HCT116 (cell line): ENCODE results near the gene PTTG1IP. TPM values are rescaled to one million over a fixed set of nuclear protein-coding genes. Genes with fewer than 3 reads are reported as not detected.

Experiments
- ATAC-seq: fragments of 200-7000 bp; cut with Tn5 transposase; 2 replicates; pipeline ENCODE4 v1.9.1; 2020; ENCODE audit warnings: mild to moderate bottlenecking, moderate library complexity
- BruUV-seq: library from RNA; stranded (reverse); fragments of 400-500 nt; replicated peaks from 2 replicates; lab custom pipeline; 2021; lab: Mats Ljungman, UMichigan
- CTCF ChIA-PET: fragments of 300-600 bp; sonication (Branson Sonifier 250); formaldehyde crosslinking; loops from one replicate; lab custom pipeline; 2021; ENCODE audit warnings: antibody characterized with exemption; lab: Charles Lee
- POLR2A ChIA-PET: fragments of 300-600, 350-600 bp; sonication (Branson Sonifier 250); formaldehyde crosslinking; loops from one replicate; lab custom pipeline; 2021; ENCODE audit warnings: antibody characterized with exemption; lab: Charles Lee
- RAD21 ChIA-PET, 2 experiments: fragments of 300-600 bp; sonication (Branson Sonifier 250); formaldehyde crosslinking; loops; one replicate each; lab custom pipeline; 2023; ENCODE audit warnings: low total read pairs in 2 of 2; ENCODE audit not compliant: uncharacterized antibody in 2 of 2, unreplicated experiment in 2 of 2, low non-redundant PET in 1 of 2; lab: Charles Lee
- DNase-seq: peaks from one replicate; pipeline ENCODE4 v3.0.0-alpha.2; 2010; ENCODE audit warnings: low read depth, low spot score
- H2AFZ ChIP-seq: fragments of 200-600 bp; shearing (Covaris generic), sonication (generic); 2 replicates; pipeline ENCODE4 v1.6.1; 2017; ENCODE audit warnings: low read depth, mixed run types, mixed read lengths, antibody characterized with exemption, low read length; ENCODE audit not compliant: poor library complexity, severe bottlenecking
- H3K27ac ChIP-seq: 2 replicates; pipeline ENCODE4 v1.5.1; 2012; ENCODE audit warnings: low read depth, low read length
- H3K27me3 ChIP-seq: fragments of 200-600 bp; sonication (generic); 2 replicates; pipeline ENCODE4 v1.6.1; 2016; ENCODE audit warnings: mixed run types, low read length, mixed read lengths; ENCODE audit not compliant: insufficient read depth
- H3K36me3 ChIP-seq, 2 experiments: fragments of 200-500 bp in 1 of 2; fragments of 200-600 bp in 1 of 2; sonication (Bioruptor generic) in 1 of 2; sonication (generic) in 1 of 2; 2 replicates each; pipeline versions ENCODE4 v1.5.1 to v1.6.1; 2014 to 2016; ENCODE audit warnings: low read length in 2 of 2, inconsistent platforms in 1 of 2, mixed read lengths in 1 of 2, mixed run types in 1 of 2; ENCODE audit not compliant: insufficient read depth in 2 of 2, control insufficient read depth in 1 of 2
- H3K4me1 ChIP-seq, 2 experiments: fragments of 200-600 bp in 1 of 2; sonication (generic) in 1 of 2; 2 replicates each; pipeline versions ENCODE4 v1.5.1 to v1.6.1; 2012 to 2017; ENCODE audit warnings: low read length in 2 of 2, inconsistent platforms in 1 of 2, mild to moderate bottlenecking in 1 of 2, mixed read lengths in 1 of 2, mixed run types in 1 of 2, moderate library complexity in 1 of 2; ENCODE audit not compliant: insufficient read depth in 2 of 2, control insufficient read depth in 1 of 2
- H3K4me2 ChIP-seq: fragments of 200-600 bp; sonication (generic); 2 replicates; pipeline ENCODE4 v1.6.1; 2017; ENCODE audit warnings: mixed run types, low read length, mixed read lengths
- H3K4me3 ChIP-seq, 2 experiments: fragments of 200-600 bp in 1 of 2; sonication (generic) in 1 of 2; replicated peaks in 1 of 2; 2 replicates each; pipeline ENCODE4 v1.5.1; 2011 to 2016; ENCODE audit warnings: low read length in 2 of 2, control low read depth in 1 of 2, low read depth in 1 of 2, mild to moderate bottlenecking in 1 of 2, mixed read lengths in 1 of 2, mixed run types in 1 of 2
- H3K79me2 ChIP-seq: fragments of 200-600 bp; sonication (generic); 2 replicates; pipeline ENCODE4 v1.6.1; 2017; ENCODE audit warnings: mild to moderate bottlenecking, mixed run types, low read length, moderate library complexity, mixed read lengths; ENCODE audit not compliant: insufficient read depth
- H3K9ac ChIP-seq: fragments of 200-600 bp; sonication (generic); 2 replicates; pipeline ENCODE4 v1.6.1; 2016; ENCODE audit warnings: low read length, mixed read lengths
- H3K9me2 ChIP-seq: fragments of 200-600 bp; sonication (generic), shearing (Covaris generic); 2 replicates; pipeline ENCODE4 v1.6.1; 2017; ENCODE audit warnings: mixed run types, mild to moderate bottlenecking, moderate library complexity; ENCODE audit not compliant: insufficient read depth
- H3K9me3 ChIP-seq, 2 experiments: fragments of 200-500 bp in 1 of 2; fragments of 200-600 bp in 1 of 2; sonication (Bioruptor generic) in 1 of 2; sonication (generic) in 1 of 2; 2 replicates each; pipeline ENCODE4 v1.6.1; 2014 to 2017; ENCODE audit warnings: low read length in 2 of 2, mixed read lengths in 2 of 2, inconsistent platforms in 1 of 2, low read depth in 1 of 2, mild to moderate bottlenecking in 1 of 2, mixed run types in 1 of 2, moderate library complexity in 1 of 2; ENCODE audit not compliant: control insufficient read depth in 1 of 2, insufficient read depth in 1 of 2
- H4K20me1 ChIP-seq: fragments of 200-600 bp; sonication (generic), shearing (Covaris generic); 2 replicates; pipeline ENCODE4 v1.6.1; 2017; ENCODE audit warnings: mixed run types, mild to moderate bottlenecking, moderate library complexity; ENCODE audit not compliant: insufficient read depth
- CBX3 ChIP-seq: IDR thresholded peaks from 2 replicates; pipeline ENCODE4 v1.6.1; 2012; ENCODE audit warnings: low read depth
- EGR1 ChIP-seq: IDR thresholded peaks from 2 replicates; pipeline ENCODE4 v1.6.1; 2012; ENCODE audit warnings: low read depth
- ELF1 ChIP-seq: IDR thresholded peaks from 2 replicates; pipeline ENCODE4 v1.6.1; 2012; ENCODE audit warnings: low read depth, borderline replicate concordance
- EZH2 ChIP-seq: fragments of 200-600 bp; sonication (generic); IDR thresholded peaks from 2 replicates; pipeline ENCODE4 v1.6.1; 2017; ENCODE audit warnings: antibody characterized with exemption, mixed run types
- EZH2phosphoT487 ChIP-seq: fragments of 200-600 bp; IDR thresholded peaks from 2 replicates; pipeline ENCODE4 v1.6.1; 2018; ENCODE audit warnings: antibody characterized with exemption, borderline replicate concordance
- JUND ChIP-seq: IDR thresholded peaks from 2 replicates; pipeline ENCODE4 v1.6.1; 2012
- RAD21 ChIP-seq: IDR thresholded peaks from 2 replicates; pipeline ENCODE4 v1.6.1; 2012; ENCODE audit warnings: low read depth, mild to moderate bottlenecking
- TCF7L2 ChIP-seq: IDR thresholded peaks from 2 replicates; pipeline ENCODE4 v1.7.0; 2011; ENCODE audit warnings: borderline replicate concordance, inconsistent platforms; ENCODE audit not compliant: insufficient read depth, insufficient read length; ENCODE audit errors: extremely low read depth
- YY1 ChIP-seq: IDR thresholded peaks from 2 replicates; pipeline ENCODE4 v1.6.1; 2011; ENCODE audit warnings: low read length, low read depth, moderate library complexity, mild to moderate bottlenecking; ENCODE audit not compliant: insufficient replicate concordance; ENCODE audit errors: extremely low read depth
- ZFX ChIP-seq: fragments of 450-650 bp; IDR thresholded peaks from 2 replicates; pipeline ENCODE4 v1.6.1; 2017
- intact Hi-C: fragments of 100-400 bp; cut with micrococcal nuclease; formaldehyde crosslinking; loops from 2 replicates; pipeline ENCODE4 v1.10.0; 2022
- total RNA-seq: library from RNA; stranded (reverse); gene quantifications from one replicate; pipeline ENCODE4 v1.2.1, GENCODE V29; 2021; ENCODE audit not compliant: unreplicated experiment
- TF ChIP-seq, protein P1 (sequence below): IDR thresholded peaks from 2 replicates; pipeline ENCODE4 v1.6.1; 2012
- TF ChIP-seq, protein P2 (sequence below): IDR thresholded peaks from 2 replicates; pipeline ENCODE4 v1.6.1; 2012; ENCODE audit warnings: low read depth
- TF ChIP-seq, protein P3 (sequence below), 3 experiments: fragments of 200-600 bp in 1 of 3; sonication (generic) in 1 of 3; IDR thresholded peaks in 2 of 3; conservative IDR thresholded peaks in 1 of 3; 2 replicates each; pipeline ENCODE4 v1.5.1; 2012 to 2017; ENCODE audit warnings: low read depth in 2 of 3, low read length in 2 of 3, antibody characterized with exemption in 1 of 3, borderline replicate concordance in 1 of 3, control low read depth in 1 of 3, mild to moderate bottlenecking in 1 of 3, mixed read lengths in 1 of 3, mixed run types in 1 of 3, moderate library complexity in 1 of 3; ENCODE audit not compliant: insufficient read depth in 1 of 3
- TF ChIP-seq, protein P4 (sequence below): IDR thresholded peaks from 2 replicates; pipeline ENCODE4 v1.6.1; 2012
- TF ChIP-seq, protein P5 (sequence below): IDR thresholded peaks from 2 replicates; pipeline ENCODE4 v1.6.1; 2011; ENCODE audit warnings: mild to moderate bottlenecking, low read length, moderate library complexity; ENCODE audit not compliant: insufficient replicate concordance; ENCODE audit errors: extremely low read depth

The PTTG1IP gene
- total RNA-seq, 1 experiment from 2014 or later: 83.4 TPM

DNA sequence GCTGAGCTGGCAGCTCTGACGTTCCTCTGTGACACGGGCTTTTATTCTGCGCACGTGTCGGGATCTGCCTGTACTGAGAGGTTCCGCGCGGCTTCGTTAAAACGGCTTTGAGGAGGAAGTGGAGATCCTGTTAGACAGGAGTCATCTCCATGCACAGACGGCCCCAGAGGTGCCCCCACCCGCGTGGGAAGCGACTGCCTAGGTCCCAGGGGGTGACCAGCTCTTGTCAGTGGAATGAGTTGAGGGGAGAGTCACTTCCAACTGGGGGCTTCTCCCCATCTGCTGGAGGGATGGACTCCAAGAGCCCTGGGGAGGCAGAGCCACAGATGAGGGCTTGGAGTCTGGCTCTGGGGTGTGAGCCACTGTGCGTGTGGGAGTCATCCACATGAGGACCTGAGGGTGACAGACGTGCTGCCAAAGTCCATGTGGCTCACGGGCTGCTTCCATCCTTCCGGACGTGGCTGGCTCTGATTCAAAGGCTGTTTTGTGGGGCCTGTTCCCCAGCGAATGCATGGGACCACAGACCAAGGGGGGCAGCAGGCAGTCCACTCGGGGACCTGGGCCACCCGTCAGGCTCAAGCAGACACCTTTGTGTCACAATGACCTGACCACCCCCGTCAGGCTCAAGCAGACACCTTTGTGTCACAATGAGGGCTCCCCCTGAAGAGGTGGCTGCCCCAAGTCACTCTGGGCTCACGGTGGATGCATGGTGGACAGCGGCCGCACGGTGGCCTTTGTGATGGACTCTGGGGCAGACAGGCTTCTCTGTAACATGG lies 26.8 kb downstream of the PTTG1IP start:
- ATAC-seq (no peak), DNase-seq (no peak)
- peak overlapping the region; percentile 77 for H3K4me2 ChIP-seq
- intact Hi-C loops: no loop called here
- no peak overlapping the region for H2AFZ ChIP-seq
- no peaks in the 10 kb centered on the region for H3K9me3 ChIP-seq
- no peaks in the 10 kb centered on the region for H3K79me2 ChIP-seq
- ChIA-PET POLR2A (no interaction called here), RAD21 (no interaction called here), CTCF (no interaction called here)
- peaks cover 2 to 17% of the 10 kb centered on the region in 2 experiments; a peak in 2 of 4 replicates for H3K36me3 ChIP-seq
- no peak for TF ChIP-seq YY1
- no peak for TF ChIP-seq ELF1
- TF ChIP-seq EGR1: no peak
- TF ChIP-seq, protein P1, sequence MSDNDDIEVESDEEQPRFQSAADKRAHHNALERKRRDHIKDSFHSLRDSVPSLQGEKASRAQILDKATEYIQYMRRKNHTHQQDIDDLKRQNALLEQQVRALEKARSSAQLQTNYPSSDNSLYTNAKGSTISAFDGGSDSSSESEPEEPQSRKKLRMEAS: no peak
- no peak for TF ChIP-seq TCF7L2
- TF ChIP-seq, protein P2, sequence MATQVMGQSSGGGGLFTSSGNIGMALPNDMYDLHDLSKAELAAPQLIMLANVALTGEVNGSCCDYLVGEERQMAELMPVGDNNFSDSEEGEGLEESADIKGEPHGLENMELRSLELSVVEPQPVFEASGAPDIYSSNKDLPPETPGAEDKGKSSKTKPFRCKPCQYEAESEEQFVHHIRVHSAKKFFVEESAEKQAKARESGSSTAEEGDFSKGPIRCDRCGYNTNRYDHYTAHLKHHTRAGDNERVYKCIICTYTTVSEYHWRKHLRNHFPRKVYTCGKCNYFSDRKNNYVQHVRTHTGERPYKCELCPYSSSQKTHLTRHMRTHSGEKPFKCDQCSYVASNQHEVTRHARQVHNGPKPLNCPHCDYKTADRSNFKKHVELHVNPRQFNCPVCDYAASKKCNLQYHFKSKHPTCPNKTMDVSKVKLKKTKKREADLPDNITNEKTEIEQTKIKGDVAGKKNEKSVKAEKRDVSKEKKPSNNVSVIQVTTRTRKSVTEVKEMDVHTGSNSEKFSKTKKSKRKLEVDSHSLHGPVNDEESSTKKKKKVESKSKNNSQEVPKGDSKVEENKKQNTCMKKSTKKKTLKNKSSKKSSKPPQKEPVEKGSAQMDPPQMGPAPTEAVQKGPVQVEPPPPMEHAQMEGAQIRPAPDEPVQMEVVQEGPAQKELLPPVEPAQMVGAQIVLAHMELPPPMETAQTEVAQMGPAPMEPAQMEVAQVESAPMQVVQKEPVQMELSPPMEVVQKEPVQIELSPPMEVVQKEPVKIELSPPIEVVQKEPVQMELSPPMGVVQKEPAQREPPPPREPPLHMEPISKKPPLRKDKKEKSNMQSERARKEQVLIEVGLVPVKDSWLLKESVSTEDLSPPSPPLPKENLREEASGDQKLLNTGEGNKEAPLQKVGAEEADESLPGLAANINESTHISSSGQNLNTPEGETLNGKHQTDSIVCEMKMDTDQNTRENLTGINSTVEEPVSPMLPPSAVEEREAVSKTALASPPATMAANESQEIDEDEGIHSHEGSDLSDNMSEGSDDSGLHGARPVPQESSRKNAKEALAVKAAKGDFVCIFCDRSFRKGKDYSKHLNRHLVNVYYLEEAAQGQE: no peak
- TF ChIP-seq, protein P3, sequence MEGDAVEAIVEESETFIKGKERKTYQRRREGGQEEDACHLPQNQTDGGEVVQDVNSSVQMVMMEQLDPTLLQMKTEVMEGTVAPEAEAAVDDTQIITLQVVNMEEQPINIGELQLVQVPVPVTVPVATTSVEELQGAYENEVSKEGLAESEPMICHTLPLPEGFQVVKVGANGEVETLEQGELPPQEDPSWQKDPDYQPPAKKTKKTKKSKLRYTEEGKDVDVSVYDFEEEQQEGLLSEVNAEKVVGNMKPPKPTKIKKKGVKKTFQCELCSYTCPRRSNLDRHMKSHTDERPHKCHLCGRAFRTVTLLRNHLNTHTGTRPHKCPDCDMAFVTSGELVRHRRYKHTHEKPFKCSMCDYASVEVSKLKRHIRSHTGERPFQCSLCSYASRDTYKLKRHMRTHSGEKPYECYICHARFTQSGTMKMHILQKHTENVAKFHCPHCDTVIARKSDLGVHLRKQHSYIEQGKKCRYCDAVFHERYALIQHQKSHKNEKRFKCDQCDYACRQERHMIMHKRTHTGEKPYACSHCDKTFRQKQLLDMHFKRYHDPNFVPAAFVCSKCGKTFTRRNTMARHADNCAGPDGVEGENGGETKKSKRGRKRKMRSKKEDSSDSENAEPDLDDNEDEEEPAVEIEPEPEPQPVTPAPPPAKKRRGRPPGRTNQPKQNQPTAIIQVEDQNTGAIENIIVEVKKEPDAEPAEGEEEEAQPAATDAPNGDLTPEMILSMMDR (IDR thresholded peaks at IDR 0.05 in 2 of 3, conservative IDR thresholded peaks at IDR 0.05 in 1 of 3; ENCODE audit: borderline replicate concordance in 1 of 3, insufficient read depth in 1 of 3, low read depth in 2 of 3, low read length in 2 of 3): no peak
- no peak for TF ChIP-seq JUND
- TF ChIP-seq, protein P4, sequence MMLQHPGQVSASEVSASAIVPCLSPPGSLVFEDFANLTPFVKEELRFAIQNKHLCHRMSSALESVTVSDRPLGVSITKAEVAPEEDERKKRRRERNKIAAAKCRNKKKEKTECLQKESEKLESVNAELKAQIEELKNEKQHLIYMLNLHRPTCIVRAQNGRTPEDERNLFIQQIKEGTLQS: no peak
- TF ChIP-seq, protein P5, sequence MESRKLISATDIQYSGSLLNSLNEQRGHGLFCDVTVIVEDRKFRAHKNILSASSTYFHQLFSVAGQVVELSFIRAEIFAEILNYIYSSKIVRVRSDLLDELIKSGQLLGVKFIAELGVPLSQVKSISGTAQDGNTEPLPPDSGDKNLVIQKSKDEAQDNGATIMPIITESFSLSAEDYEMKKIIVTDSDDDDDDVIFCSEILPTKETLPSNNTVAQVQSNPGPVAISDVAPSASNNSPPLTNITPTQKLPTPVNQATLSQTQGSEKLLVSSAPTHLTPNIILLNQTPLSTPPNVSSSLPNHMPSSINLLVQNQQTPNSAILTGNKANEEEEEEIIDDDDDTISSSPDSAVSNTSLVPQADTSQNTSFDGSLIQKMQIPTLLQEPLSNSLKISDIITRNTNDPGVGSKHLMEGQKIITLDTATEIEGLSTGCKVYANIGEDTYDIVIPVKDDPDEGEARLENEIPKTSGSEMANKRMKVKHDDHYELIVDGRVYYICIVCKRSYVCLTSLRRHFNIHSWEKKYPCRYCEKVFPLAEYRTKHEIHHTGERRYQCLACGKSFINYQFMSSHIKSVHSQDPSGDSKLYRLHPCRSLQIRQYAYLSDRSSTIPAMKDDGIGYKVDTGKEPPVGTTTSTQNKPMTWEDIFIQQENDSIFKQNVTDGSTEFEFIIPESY: no peak
- no peak for TF ChIP-seq CBX3
- TF ChIP-seq RAD21: no peak
- TF ChIP-seq EZH2phosphoT487: no peak
- TF ChIP-seq EZH2: no peak
- no peak for TF ChIP-seq ZFX
- H3K4me3 ChIP-seq: no peak overlapping the region; a peak in 1 of 4 replicates
- no TSS peak for BruUV-seq
- H4K20me1 ChIP-seq: no peaks in the 10 kb centered on the region
- H3K4me1 ChIP-seq: peaks cover 10 to 17% of the 10 kb centered on the region in 2 experiments; a peak in 3 of 4 replicates
- no peak overlapping the region for H3K9ac ChIP-seq
- no peaks in the 10 kb centered on the region for H3K27me3 ChIP-seq
- H3K9me2 ChIP-seq: no peaks in the 10 kb centered on the region
- H3K27ac ChIP-seq: peak overlapping the region; percentile 15; the same call in 1 of the 2 replicates
